GM18858 (cell line): ENCODE data around the gene HMGN4.

Source experiments
- ATAC-seq: cut with Tn5 transposase; IDR thresholded peaks from one replicate; pipeline ENCODE4 v1.9.1; 2021; ENCODE audit not compliant: unreplicated experiment

Gene HMGN4

DNA sequence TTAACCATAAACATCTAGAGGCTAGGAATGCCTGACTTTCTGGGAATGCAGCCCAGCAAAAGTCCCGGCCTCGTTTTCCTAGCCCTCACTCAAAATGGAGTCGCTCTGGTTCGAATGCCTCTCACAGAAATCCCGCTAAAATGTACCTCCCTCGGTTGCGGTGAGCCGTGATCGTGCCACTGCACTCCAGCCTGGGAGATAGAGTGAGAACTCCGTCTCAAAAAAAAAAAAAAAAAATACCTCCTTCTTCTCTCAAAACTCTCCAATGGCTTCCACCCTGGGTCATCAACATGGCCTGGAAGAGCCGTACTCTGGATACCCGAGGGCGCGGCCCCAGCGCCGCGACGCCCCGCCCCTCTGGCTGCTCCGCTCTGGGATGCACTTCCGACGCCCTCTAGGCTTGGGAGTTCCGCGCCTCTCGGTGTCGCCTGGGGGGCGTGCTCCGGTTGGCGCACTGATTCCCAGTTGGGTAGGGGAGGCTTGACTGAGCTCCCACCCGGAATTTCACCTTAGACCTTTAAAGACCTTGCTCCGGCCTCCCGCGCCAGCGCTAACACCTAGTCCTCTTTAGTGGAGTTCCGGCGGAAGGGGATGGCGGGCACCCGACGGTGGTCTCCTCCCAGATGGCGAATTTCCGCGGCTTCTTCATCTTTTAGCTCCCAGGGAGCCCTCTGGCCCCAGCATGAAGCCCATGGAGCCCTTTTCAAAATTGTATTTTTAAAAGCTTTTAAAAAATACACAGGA, 12.3 kb downstream of the HMGN4 start:
- ATAC-seq: no peak

DNA sequence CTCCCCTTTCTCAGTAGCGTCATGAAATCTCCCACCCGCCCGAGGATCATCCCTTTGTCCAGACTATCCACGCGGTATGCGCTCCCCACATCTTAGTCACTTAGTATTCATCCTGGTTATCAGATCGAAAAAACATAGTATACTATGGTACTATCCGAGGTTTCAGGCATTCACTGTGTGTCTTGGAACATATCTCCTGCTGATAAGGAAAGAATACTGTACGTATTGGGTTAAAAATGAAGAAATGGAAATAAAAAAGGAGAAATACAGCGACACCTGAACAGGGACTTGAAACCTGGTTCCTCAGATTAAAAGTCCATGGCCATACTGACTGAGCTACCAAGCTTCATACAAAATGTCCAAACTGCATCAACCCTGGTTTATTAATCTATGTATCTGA, 14.0 kb downstream of the HMGN4 start:
- no peak for ATAC-seq

- no peak for ATAC-seq
These were observed 14.5 kb downstream of the HMGN4 start for GRCh38 chr6:26552640-26553188.

DNA sequence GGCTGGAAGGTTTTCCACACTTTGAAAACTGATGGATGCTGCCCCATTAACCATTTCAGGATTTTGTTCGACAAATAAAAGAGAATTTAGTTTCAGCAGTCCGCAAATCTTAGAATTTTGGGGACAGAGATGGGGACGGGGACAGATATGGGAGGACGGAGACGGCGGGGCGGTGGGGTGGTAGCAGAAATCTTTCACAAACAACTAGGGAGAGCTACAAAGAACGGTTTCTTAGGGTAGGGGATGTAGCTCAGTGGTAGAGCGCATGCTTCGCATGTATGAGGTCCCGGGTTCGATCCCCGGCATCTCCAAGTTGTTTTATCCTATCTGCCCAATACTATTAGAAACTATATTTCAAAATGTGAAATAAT, 15.1 kb downstream of the HMGN4 start:
- ATAC-seq: peak; percentile 33

- peak; percentile 25 for ATAC-seq
These were observed 15.7 kb downstream of the HMGN4 start for GRCh38 chr6:26553635-26554446.

DNA sequence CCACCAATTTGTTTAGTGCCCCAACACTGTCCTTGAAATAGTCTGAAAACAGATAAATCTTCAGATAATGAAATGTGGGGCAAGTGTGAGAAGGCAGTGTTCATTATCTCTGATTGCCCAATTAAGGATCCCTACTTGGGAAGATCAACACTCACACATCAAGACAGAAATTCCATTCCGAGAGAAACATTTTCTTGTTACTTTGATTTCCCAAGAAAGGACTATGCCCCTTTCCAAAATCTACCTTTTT, 16.2 kb downstream of the HMGN4 start:
- ATAC-seq: no peak

GRCh38 chr6:26554697-26555504, 16.7 kb downstream of the HMGN4 start:
- no peak for ATAC-seq

- no peak for ATAC-seq
These were observed 17.5 kb downstream of the HMGN4 start for GRCh38 chr6:26555505-26556262.

GRCh38 chr6:26556263-26557070, 18.3 kb downstream of the HMGN4 start:
- ATAC-seq: no peak

GRCh38 chr6:26561533-26562466, 23.6 kb downstream of the HMGN4 start:
- no peak for ATAC-seq

GRCh38 chr6:26563488-26563887, 25.3 kb downstream of the HMGN4 start:
- no peak for ATAC-seq

GRCh38 chr6:26568601-26569432, 30.7 kb downstream of the HMGN4 start:
- ATAC-seq: peak; percentile 53

- ATAC-seq: no peak
These were observed 31.2 kb downstream of the HMGN4 start for GRCh38 chr6:26569433-26569764.

GRCh38 chr6:26570027-26570809, 32.1 kb downstream of the HMGN4 start:
- ATAC-seq: no peak

DNA sequence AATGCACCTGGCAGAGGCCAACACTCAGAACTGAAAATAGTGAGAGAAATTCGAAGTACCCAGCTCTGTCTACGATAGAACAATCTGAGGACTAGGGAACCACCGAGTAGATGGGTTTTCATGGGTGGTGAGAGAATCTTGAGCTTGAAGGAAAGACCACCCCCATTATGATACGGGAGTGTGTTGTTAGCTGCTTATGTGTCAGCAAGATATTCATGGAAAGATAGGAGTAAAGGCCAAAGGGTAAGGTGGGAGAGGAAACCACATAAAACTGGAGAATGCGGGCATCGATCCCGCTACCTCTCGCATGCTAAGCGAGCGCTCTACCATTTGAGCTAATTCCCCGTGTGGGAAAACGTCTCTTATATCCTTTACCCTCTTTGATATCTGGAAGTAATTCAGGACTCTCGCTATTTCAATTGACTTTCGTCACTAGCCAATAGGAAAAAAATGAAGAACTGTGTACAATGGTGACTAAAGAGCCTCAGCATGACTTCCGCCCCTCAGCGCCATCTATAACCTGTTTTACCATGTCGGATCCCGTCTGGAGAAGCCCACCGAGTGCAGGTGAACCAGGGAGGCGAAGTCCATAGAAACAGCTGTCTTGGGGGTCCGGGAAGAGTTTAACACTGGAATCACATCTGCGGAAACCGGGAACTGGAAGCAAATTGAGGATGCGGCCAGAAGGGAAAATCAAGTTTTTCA, 33.6 kb downstream of the HMGN4 start:
- no peak for ATAC-seq

DNA sequence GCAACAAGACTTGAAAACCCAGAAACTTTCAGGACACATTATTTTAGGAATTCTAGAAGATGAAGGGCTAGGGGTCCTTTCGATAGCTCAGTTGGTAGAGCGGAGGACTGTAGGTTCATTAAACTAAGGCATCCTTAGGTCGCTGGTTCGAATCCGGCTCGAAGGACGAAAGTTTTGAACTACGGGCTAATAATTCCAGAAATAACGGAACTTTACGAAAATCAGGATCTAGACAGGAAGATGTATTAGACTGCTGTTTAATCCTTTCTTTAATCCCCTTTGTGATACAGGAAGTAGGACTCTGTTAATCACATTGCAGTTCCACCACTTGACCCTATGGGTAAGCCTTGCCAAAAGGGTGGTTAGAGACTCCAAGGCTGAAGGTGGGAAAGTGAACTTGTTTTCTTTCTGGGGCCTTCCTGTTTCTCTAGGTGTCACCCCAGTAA, 37.4 kb downstream of the HMGN4 start:
- ATAC-seq: no peak

- ATAC-seq: no peak
These were observed 38.3 kb downstream of the HMGN4 start for GRCh38 chr6:26576407-26576843.
